ENCODE results near the gene KRTAP1-4. TPM values are rescaled to one million over a fixed set of nuclear protein-coding genes. Genes with fewer than 3 reads are reported as not detected.
A peak's percentile ranks its signal among the peaks of the same experiment; 100 is the strongest.
"Not testable (repeated sequence)": the region's sequence is repeated elsewhere in the genome, so short reads cannot be mapped to it uniquely, and the experiment has no call there.

KRTAP1-4 gene
- total RNA-seq, 1 donor from 2014 or later: not detected

DNA sequence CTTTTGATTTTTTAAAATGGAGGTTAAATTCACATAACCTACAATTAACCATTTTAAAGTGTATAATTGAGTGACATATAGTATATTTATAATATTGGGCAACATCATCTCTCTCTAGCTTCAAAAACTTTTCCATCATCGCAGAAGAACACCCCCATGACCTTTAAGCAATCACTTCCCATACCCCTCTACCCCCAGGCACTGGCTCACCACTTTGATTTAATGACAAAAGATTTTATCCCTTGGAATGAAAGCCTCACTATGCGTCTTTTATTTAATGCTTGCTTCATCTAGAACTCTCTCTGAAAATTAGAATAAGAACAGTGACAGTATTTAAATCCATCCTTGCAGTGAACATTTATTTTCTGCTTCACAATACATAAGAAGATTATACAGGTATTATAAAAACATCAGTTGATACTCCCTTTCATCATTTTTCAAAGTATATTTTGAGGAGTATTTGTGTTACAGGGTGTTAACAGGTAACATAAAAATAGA, 7.9 kb upstream of the KRTAP1-4 start:
- Mint-ChIP-seq H3K36me3 (ENCODE audit: low read depth) (no peaks in the 10 kb centered on the region), H3K4me1 (no peaks in the 10 kb centered on the region), H3K4me3 (no peak overlapping the region), H3K27ac (ENCODE audit: unreplicated experiment) (no peak overlapping the region), H3K27me3 (ENCODE audit: low read depth) (no peaks in the 10 kb centered on the region), H3K9me3 (peaks cover 3% of the 10 kb centered on the region)
- TF ChIP-seq, protein P1, sequence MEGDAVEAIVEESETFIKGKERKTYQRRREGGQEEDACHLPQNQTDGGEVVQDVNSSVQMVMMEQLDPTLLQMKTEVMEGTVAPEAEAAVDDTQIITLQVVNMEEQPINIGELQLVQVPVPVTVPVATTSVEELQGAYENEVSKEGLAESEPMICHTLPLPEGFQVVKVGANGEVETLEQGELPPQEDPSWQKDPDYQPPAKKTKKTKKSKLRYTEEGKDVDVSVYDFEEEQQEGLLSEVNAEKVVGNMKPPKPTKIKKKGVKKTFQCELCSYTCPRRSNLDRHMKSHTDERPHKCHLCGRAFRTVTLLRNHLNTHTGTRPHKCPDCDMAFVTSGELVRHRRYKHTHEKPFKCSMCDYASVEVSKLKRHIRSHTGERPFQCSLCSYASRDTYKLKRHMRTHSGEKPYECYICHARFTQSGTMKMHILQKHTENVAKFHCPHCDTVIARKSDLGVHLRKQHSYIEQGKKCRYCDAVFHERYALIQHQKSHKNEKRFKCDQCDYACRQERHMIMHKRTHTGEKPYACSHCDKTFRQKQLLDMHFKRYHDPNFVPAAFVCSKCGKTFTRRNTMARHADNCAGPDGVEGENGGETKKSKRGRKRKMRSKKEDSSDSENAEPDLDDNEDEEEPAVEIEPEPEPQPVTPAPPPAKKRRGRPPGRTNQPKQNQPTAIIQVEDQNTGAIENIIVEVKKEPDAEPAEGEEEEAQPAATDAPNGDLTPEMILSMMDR (conservative IDR thresholded peaks at IDR 0.05): no peak
- no peak for DNase-seq (ENCODE audit: low read depth, low spot score)

DNA sequence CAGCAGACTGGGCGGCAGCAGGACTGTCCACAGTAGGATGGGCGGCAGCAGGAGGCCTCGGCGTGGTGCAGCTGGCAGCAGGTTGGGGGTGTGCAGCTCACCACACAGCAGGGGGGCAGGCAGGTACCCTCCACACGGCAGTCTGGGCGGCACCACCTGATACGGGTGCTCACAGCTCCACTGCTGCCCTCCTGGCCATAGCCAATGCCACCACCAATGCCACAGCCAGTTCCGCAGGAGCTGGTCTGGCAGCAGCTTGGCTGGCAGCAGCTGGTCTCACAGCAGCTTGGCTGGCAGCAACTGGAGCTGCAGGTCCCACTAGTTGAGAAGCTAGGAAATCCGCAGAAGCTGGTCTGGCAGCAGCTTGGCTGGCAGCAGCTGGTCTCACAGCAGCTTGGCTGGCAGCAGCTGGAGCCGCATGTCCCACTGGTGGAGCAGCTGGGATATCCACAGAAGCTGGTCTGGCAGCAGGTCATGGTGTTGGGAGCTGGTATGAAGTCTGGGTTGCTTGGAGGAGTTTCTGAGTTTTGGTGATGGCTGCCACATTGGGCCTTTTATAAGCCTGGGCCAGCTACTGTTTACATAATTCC, 4.4 kb upstream of the KRTAP1-4 start, which contains the start of gene KRTAP1-3:
TSS of gene KRTAP1-3 (minus strand) at position 529 of the 590 bp plus-strand sequence. CDS start at position 476, 53 bp downstream.
- H3K4me3 Mint-ChIP-seq; H3K36me3 Mint-ChIP-seq (ENCODE audit: low read depth); H3K9me3 Mint-ChIP-seq; H3K27me3 Mint-ChIP-seq (ENCODE audit: low read depth); H3K4me1 Mint-ChIP-seq; DNase-seq (ENCODE audit: low read depth, low spot score): not testable (repeated sequence)
- peak within 1 kb of the TSS; percentile 57 for H3K27ac Mint-ChIP-seq (ENCODE audit: unreplicated experiment)

DNA sequence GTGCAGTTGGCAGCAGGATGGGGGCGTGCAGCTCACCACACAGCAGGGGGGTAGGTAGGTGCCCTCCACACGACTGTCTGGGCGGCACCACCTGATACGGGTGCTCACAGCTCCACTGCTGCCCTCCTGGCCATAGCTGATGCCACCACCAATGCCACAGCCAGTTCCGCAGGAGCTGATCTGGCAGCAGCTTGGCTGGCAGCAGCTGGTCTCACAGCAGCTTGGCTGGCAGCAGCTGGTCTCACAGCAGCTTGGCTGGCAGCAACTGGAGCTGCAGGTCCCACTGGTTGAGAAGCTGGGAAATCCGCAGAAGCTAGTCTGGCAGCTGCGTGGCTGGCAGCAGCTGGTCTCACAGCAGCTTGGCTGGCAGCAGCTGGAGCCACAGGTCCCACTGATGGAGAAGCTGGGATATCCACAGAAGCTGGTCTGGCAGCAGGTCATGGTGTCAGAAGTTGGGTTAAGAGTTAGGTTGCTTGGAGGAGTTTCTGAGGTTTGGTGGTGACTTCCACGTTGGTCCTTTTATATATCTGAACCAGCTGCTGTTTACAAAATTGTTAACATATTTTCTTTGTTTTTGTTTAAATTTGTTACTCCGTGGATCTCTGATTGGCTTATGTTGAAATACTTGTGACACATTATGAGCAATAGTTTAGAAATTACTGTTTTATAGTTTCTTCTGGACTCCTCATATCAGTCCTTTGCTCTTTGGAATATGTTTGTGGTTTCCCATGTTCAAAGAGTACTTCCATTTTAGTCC, 3.1 kb downstream of the KRTAP1-4 start, which contains the start of gene KRTAP1-5:
TSS of gene KRTAP1-5 (minus strand) at position 494 of the 757 bp plus-strand sequence. CDS start at position 441, 53 bp downstream.
- no peak for DNase-seq (ENCODE audit: low read depth, low spot score)
- TF ChIP-seq, protein P1 (conservative IDR thresholded peaks at IDR 0.05): no peak
- Mint-ChIP-seq H3K27ac (ENCODE audit: unreplicated experiment) (no peak within 1 kb of the TSS), H3K9me3 (peaks cover 4% of the 10 kb centered on the region), H3K27me3 (ENCODE audit: low read depth) (peaks cover 6% of the 10 kb centered on the region), H3K36me3 (ENCODE audit: low read depth) (no peaks in the 10 kb centered on the region), H3K4me1 (no peaks in the 10 kb centered on the region), H3K4me3 (no peak within 1 kb of the TSS)

DNA sequence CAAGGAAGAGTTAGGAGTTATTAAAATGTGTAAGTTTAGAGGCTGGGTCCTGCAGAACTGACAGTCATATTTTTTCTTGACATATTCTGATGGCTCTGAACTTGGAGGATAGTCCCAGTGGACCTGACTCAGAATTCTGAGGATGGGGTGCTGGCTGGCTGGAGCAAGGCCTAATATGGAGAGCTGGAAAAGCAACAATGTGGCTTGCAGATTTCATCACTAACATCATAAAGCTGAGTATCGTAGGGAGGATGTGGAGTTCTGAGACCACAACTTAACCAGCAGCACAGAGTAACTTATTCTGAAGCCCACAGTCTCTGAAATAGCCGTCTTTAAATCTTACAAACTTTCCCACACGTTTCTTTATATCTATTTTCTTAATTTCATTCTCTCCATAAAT, 5.3 kb downstream of the KRTAP1-4 start:
- TF ChIP-seq, protein P1 (conservative IDR thresholded peaks at IDR 0.05): no peak
- no peak overlapping the region for H3K27ac Mint-ChIP-seq (ENCODE audit: unreplicated experiment)
- peaks cover 4% of the 10 kb centered on the region for H3K27me3 Mint-ChIP-seq (ENCODE audit: low read depth)
- DNase-seq (ENCODE audit: low read depth, low spot score): no peak
- H3K4me1 Mint-ChIP-seq: no peaks in the 10 kb centered on the region
- peaks cover 6% of the 10 kb centered on the region for H3K9me3 Mint-ChIP-seq
- H3K4me3 Mint-ChIP-seq: no peak overlapping the region
- H3K36me3 Mint-ChIP-seq (ENCODE audit: low read depth): no peaks in the 10 kb centered on the region

DNA sequence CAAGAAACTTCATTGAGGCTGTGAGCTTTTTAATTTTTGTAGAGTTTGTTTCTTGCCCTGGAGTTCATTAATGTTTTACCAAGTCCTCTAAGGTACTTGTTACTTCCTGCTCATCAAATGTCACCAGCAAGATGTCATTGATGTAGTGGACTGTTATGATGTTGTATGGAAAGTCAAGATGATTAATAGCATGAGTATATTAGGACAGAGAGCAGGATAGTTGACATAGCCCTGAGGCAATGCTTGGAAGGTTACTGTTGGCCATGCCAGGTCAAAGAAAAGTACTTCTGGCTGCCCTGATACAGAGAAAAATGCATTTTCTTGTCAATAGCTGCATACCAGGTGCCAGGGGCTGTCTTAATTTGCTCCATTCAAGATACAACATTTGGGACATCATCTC, 9.7 kb downstream of the KRTAP1-4 start:
- no peak overlapping the region for H3K4me3 Mint-ChIP-seq
- no peak for DNase-seq (ENCODE audit: low read depth, low spot score)
- H3K27ac Mint-ChIP-seq (ENCODE audit: unreplicated experiment): no peak overlapping the region
- TF ChIP-seq, protein P1 (conservative IDR thresholded peaks at IDR 0.05): no peak
- H3K9me3 Mint-ChIP-seq: peaks cover 6% of the 10 kb centered on the region
- H3K36me3 Mint-ChIP-seq (ENCODE audit: low read depth): no peaks in the 10 kb centered on the region
- peaks cover 5% of the 10 kb centered on the region for H3K4me1 Mint-ChIP-seq
- peaks cover 3% of the 10 kb centered on the region for H3K27me3 Mint-ChIP-seq (ENCODE audit: low read depth)

DNA sequence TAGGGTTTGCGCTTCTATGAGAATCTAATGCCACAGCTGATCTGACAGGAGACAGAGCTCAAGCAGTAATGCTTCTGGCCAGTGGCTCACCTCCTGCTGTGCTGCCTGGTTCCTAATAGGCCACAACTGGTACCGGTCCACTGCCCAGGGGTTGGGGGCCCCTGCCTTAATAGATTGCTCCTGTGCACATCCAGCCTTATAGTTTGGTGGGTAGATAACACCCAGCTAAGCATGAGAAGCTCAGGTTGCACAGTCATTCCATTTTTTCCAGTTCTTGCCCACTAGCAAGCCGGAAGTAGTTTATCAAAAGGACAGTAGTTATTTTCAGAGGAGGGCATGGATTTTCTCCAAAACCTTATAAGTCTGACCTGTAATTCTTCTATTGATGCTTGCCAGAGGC, 10.6 kb downstream of the KRTAP1-4 start:
- H3K27me3 Mint-ChIP-seq (ENCODE audit: low read depth): no peaks in the 10 kb centered on the region
- H3K4me1 Mint-ChIP-seq: peaks cover 5% of the 10 kb centered on the region
- H3K27ac Mint-ChIP-seq (ENCODE audit: unreplicated experiment): no peak overlapping the region
- DNase-seq (ENCODE audit: low read depth, low spot score): no peak
- no peak overlapping the region for H3K4me3 Mint-ChIP-seq
- H3K36me3 Mint-ChIP-seq (ENCODE audit: low read depth): no peaks in the 10 kb centered on the region
- TF ChIP-seq, protein P1 (conservative IDR thresholded peaks at IDR 0.05): no peak
- H3K9me3 Mint-ChIP-seq: peaks cover 6% of the 10 kb centered on the region

All from neural crest cell (in vitro differentiated cells).